Measurements from ENCODE around the gene MERTK.

DNA sequence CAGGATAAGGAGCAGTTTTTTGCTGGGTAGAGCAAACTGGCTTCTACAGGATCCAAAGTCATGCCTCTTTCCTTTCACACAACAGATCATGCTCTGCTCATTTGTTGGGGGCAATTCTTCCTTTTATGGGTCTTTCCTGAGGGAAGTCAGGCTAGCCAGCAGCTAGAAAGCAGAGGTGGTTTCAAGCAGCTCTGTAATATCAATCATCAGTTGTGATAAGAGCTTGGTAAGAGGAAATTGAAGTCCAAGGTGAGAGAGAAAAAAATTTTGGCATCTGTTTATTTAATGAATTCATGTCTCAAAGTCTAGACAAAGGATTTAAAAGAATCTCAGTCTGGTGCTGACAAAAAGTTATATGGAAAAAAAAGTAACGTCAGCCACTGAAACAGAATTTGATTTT lies 162.9 kb downstream of the MERTK start:
- TF ChIP-seq, protein P1, sequence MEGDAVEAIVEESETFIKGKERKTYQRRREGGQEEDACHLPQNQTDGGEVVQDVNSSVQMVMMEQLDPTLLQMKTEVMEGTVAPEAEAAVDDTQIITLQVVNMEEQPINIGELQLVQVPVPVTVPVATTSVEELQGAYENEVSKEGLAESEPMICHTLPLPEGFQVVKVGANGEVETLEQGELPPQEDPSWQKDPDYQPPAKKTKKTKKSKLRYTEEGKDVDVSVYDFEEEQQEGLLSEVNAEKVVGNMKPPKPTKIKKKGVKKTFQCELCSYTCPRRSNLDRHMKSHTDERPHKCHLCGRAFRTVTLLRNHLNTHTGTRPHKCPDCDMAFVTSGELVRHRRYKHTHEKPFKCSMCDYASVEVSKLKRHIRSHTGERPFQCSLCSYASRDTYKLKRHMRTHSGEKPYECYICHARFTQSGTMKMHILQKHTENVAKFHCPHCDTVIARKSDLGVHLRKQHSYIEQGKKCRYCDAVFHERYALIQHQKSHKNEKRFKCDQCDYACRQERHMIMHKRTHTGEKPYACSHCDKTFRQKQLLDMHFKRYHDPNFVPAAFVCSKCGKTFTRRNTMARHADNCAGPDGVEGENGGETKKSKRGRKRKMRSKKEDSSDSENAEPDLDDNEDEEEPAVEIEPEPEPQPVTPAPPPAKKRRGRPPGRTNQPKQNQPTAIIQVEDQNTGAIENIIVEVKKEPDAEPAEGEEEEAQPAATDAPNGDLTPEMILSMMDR (IDR thresholded peaks at IDR 0.05), result no peak
- TF ChIP-seq POLR2A (IDR thresholded peaks at IDR 0.05), result no peak
